K562 (cell line): ENCODE measurements around the gene STUB1. TPM values are rescaled to one million over a fixed set of nuclear protein-coding genes. Genes with fewer than 3 reads are reported as not detected.

Source experiments
- CTCF ChIP-seq, 3 experiments: IDR thresholded peaks in 2 of 3; conservative IDR thresholded peaks in 1 of 3; 2 replicates each; pipeline ENCODE4 v1.5.1; 2011 to 2012; ENCODE audit warnings: low read length in 3 of 3, mild to moderate bottlenecking in 3 of 3, control low read depth in 2 of 3, improper control_type of control experiment in 1 of 3, inconsistent platforms in 1 of 3, low read depth in 1 of 3, mixed read lengths in 1 of 3, moderate library complexity in 1 of 3; ENCODE audit not compliant: insufficient read depth in 2 of 3
- E2F1 ChIP-seq: sonication (generic); formaldehyde crosslinking; IDR thresholded peaks from 2 replicates; pipeline ENCODE4 v1.8.1; 2023; ENCODE audit warnings: mild to moderate bottlenecking, missing genetic modification reagents, moderate library complexity
- NONO ChIP-seq, 2 experiments: fragments of 200-400 bp in 1 of 2; fragments of 450-650 bp in 1 of 2; formaldehyde crosslinking in 1 of 2; IDR thresholded peaks; 2 replicates each; pipeline ENCODE4 v1.6.1; 2017; ENCODE audit warnings: low read depth in 2 of 2, mild to moderate bottlenecking in 2 of 2, moderate library complexity in 2 of 2, low read length in 1 of 2
- RBFOX2 ChIP-seq: fragments of 200-400 bp; formaldehyde crosslinking; IDR thresholded peaks from 2 replicates; pipeline ENCODE4 v1.6.1; 2017; ENCODE audit warnings: low read depth, mild to moderate bottlenecking, low read length, moderate library complexity
- RBM25 ChIP-seq: fragments of 200-400 bp; formaldehyde crosslinking; IDR thresholded peaks from 2 replicates; pipeline ENCODE4 v1.6.1; 2018; ENCODE audit warnings: low read length, low read depth, moderate library complexity; ENCODE audit not compliant: severe bottlenecking
- RCOR1 ChIP-seq, 2 experiments: IDR thresholded peaks; 2 replicates each; pipeline ENCODE4 v1.6.1; 2012; ENCODE audit warnings: low read depth in 2 of 2, low read length in 2 of 2, borderline replicate concordance in 1 of 2, improper control_type of control experiment in 1 of 2
- REST ChIP-seq, 2 experiments: fragments of 450-650 bp; formaldehyde crosslinking in 1 of 2; IDR thresholded peaks; 2 replicates each; pipeline versions ENCODE4 v1.4.0 to v1.6.1; 2014 to 2020; ENCODE audit warnings: mild to moderate bottlenecking in 2 of 2, borderline replicate concordance in 1 of 2, low read depth in 1 of 2
- RNF2 ChIP-seq: sonication (generic); IDR thresholded peaks from 2 replicates; pipeline ENCODE4 v1.6.1; 2016
- SAFB ChIP-seq: fragments of 200-400 bp; formaldehyde crosslinking; IDR thresholded peaks from 2 replicates; pipeline ENCODE4 v1.6.1; 2017; ENCODE audit warnings: low read depth, low read length, borderline replicate concordance
- YY1 ChIP-seq, 3 experiments: IDR thresholded peaks; 2 replicates each; pipeline ENCODE4 v1.6.1; 2011; ENCODE audit warnings: low read length in 2 of 3, mild to moderate bottlenecking in 2 of 3, moderate library complexity in 2 of 3, borderline replicate concordance in 1 of 3, control low read depth in 1 of 3, low read depth in 1 of 3; ENCODE audit not compliant: insufficient read depth in 3 of 3, insufficient replicate concordance in 2 of 3, control insufficient read depth in 1 of 3, insufficient read length in 1 of 3; ENCODE audit errors: extremely low read depth in 1 of 3
- ZBTB7A ChIP-seq: IDR thresholded peaks from 2 replicates; pipeline ENCODE4 v1.6.1; 2011; ENCODE audit warnings: low read depth, mild to moderate bottlenecking, low read length, moderate library complexity, borderline replicate concordance; ENCODE audit not compliant: control insufficient read depth
- ZC3H4 ChIP-seq: sonication (generic); formaldehyde crosslinking; IDR thresholded peaks from 2 replicates; pipeline ENCODE4 v1.9.0; 2021; ENCODE audit warnings: missing genetic modification reagents, borderline replicate concordance
- ZFX ChIP-seq: sonication (generic); formaldehyde crosslinking; IDR thresholded peaks from 2 replicates; pipeline ENCODE4 v1.8.0; 2022; ENCODE audit warnings: mild to moderate bottlenecking, missing genetic modification reagents, moderate library complexity
- polyA plus RNA-seq, 8 experiments: library from polyadenylated mRNA; depleted of rRNA in 4 of 8; stranded (reverse) in 5 of 8; unstranded in 3 of 8; fragments of >200 nt; fragmentation: Nextera tagmentation in 2 of 8; fragmentation: Illumina TruSeq in 1 of 8; extraction: Ambion mirVana in 2 of 8; extraction: Trizol in 1 of 8; gene quantifications; 2 replicates each; pipeline versions ENCODE4 v1.2.1 to v1.2.3, GENCODE V29; 2011 to 2014; ENCODE audit warnings: inconsistent platforms in 1 of 8, missing spikeins in 1 of 8
- total RNA-seq, 7 experiments: library from RNA; depleted of rRNA in 6 of 7; stranded (reverse); fragments of >200 nt in 6 of 7; fragmentation: Illumina TruSeq in 2 of 7; extraction: Trizol in 2 of 7; gene quantifications; 2 replicates each; pipeline versions ENCODE4 v1.2.1 to v1.2.3, GENCODE V29; 2011 to 2021; ENCODE audit warnings: low replicate concordance in 1 of 7

STUB1 gene
- total and polyA plus RNA-seq, 9 of the 15 experiments (the other 6 are each of a cell fraction or from before 2014, with no cell fraction given): 10.6 to 251 (median 152) TPM

- TF ChIP-seq REST (IDR thresholded peaks at IDR 0.05; ENCODE audit: borderline replicate concordance): no peak
- 0 out of 2 replicates have a peak, but pooled peaks have one; percentile 34 for TF ChIP-seq REST (CRISPR knock-in tag; IDR thresholded peaks at IDR 0.05; ENCODE audit: low read depth)
- TF ChIP-seq E2F1 (CRISPR knock-in tag): 0 out of 2 replicates have a peak, but pooled peaks have one; percentile 31
- TF ChIP-seq ZC3H4 (CRISPR knock-in tag): no peak
- no peak for TF ChIP-seq RNF2
- 0 out of 4 replicates have a peak, but pooled peaks of 1 of the 2 experiments have one; percentile 4 for TF ChIP-seq RCOR1 (IDR thresholded peaks at IDR 0.05; ENCODE audit: borderline replicate concordance in 1 of 2, low read depth in 2 of 2, low read length in 2 of 2)
- TF ChIP-seq NONO (IDR thresholded peaks at IDR 0.05; ENCODE audit: low read depth in 2 of 2, low read length in 1 of 2): peak in 1 of 2 experiments; percentile 26; a peak in 1 of 4 replicates
- TF ChIP-seq SAFB: 0 out of 2 replicates have a peak, but pooled peaks have one; percentile 67
- TF ChIP-seq YY1 (IDR thresholded peaks at IDR 0.05; ENCODE audit: borderline replicate concordance in 1 of 3, control insufficient read depth in 1 of 3, extremely low read depth in 1 of 3, insufficient read depth in 3 of 3, insufficient read length in 1 of 3, insufficient replicate concordance in 2 of 3, low read depth in 1 of 3, low read length in 2 of 3): peak in 1 of 3 experiments; percentile 34
- TF ChIP-seq RBFOX2: 0 out of 2 replicates have a peak, but pooled peaks have one; percentile 11
- peak; percentile 55 for TF ChIP-seq ZFX (CRISPR knock-in tag)
- TF ChIP-seq CTCF (IDR thresholded peaks at IDR 0.05 in 2 of 3, conservative IDR thresholded peaks at IDR 0.05 in 1 of 3; ENCODE audit: insufficient read depth in 2 of 3, low read depth in 1 of 3, low read length in 3 of 3): peak; percentile 26 to 76 (median 56); a peak in 4 of 6 replicates
- peak; percentile 14 for TF ChIP-seq RBM25
- peak; percentile 75; the same call in 1 of the 2 replicates for TF ChIP-seq ZBTB7A
Measured at GRCh38 chr16:715477-716199, 35.4 kb downstream of the STUB1 start (continued).
